ENCODE measurements around the gene SNRPA. TPM values are rescaled to one million over a fixed set of nuclear protein-coding genes. Genes with fewer than 3 reads are reported as not detected.

The SNRPA gene
- total and polyA plus RNA-seq, 2 of the 13 experiments (the other 11 are each of a cell fraction or from before 2014, with no cell fraction given), result 59.6 to 162 TPM

DNA sequence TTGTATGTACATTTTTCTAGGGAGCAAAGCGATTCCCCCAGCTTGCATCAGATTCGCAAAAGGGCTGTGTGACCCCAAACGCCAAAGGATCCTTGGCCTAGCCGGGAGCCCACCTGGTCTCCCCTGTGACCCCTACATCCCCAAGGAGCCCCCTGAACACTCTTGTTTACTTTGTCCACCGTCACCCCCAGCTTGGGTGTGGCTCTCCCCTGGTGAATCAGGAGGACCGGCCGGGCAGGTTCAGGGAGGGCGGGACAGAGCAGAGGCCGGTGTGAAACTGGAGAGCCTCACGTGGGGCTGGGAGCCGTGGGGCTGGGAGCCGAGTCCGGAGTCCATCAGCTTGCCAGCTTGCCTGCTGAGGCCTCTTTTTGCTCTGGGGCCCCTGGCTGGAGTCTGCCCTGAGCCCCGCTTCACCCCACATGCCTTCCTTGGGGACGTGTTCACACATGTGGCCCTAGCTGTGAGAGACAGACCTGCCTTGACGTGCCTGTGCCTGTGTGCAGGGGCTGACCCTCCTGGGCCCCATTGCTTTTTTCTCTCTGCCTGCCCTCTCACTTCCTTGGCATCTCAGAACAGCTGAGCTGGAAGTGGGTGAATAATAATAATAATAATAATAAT lies 32.1 kb upstream of the SNRPA start (continued):
- TF ChIP-seq, protein P1, sequence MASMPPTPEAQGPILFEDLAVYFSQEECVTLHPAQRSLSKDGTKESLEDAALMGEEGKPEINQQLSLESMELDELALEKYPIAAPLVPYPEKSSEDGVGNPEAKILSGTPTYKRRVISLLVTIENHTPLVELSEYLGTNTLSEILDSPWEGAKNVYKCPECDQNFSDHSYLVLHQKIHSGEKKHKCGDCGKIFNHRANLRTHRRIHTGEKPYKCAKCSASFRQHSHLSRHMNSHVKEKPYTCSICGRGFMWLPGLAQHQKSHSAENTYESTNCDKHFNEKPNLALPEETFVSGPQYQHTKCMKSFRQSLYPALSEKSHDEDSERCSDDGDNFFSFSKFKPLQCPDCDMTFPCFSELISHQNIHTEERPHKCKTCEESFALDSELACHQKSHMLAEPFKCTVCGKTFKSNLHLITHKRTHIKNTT (CRISPR knock-in tag; IDR thresholded peaks at IDR 0.05), result no peak
- TF ChIP-seq MNT (IDR thresholded peaks at IDR 0.05) (peak; percentile 64; the same call in 1 of the 2 replicates), RARG (CRISPR knock-in tag; IDR thresholded peaks at IDR 0.05; ENCODE audit: low read depth) (no peak), ZNF331 (CRISPR knock-in tag; IDR thresholded peaks at IDR 0.05) (peak; percentile 77), SMYD3 (CRISPR knock-in tag; IDR thresholded peaks at IDR 0.05) (no peak), ZNF550 (CRISPR knock-in tag; IDR thresholded peaks at IDR 0.05; ENCODE audit: borderline replicate concordance) (no peak), SMAD9 (CRISPR knock-in tag; IDR thresholded peaks at IDR 0.05) (no peak), NR2F6 (IDR thresholded peaks at IDR 0.05) (no peak), NR2F6 (CRISPR knock-in tag; IDR thresholded peaks at IDR 0.05) (peak; percentile 14; the same call in 1 of the 2 replicates), ZNF776 (CRISPR knock-in tag; IDR thresholded peaks at IDR 0.05) (no peak), EHMT2 (IDR thresholded peaks at IDR 0.05; ENCODE audit: borderline replicate concordance, low read depth, low read length) (no peak), GMEB2 (CRISPR knock-in tag; IDR thresholded peaks at IDR 0.05; ENCODE audit: low read depth) (no peak), ZSCAN22 (CRISPR knock-in tag; IDR thresholded peaks at IDR 0.05) (no peak), SMAD3 (CRISPR knock-in tag; IDR thresholded peaks at IDR 0.05) (0 out of 2 replicates have a peak, but pooled peaks have one; percentile 57), SNAI1 (CRISPR knock-in tag; IDR thresholded peaks at IDR 0.05; ENCODE audit: borderline replicate concordance) (no peak), GABPB1 (CRISPR knock-in tag; IDR thresholded peaks at IDR 0.05) (peak; percentile 62; the same call in 1 of the 2 replicates)
- TF ChIP-seq, protein P2, sequence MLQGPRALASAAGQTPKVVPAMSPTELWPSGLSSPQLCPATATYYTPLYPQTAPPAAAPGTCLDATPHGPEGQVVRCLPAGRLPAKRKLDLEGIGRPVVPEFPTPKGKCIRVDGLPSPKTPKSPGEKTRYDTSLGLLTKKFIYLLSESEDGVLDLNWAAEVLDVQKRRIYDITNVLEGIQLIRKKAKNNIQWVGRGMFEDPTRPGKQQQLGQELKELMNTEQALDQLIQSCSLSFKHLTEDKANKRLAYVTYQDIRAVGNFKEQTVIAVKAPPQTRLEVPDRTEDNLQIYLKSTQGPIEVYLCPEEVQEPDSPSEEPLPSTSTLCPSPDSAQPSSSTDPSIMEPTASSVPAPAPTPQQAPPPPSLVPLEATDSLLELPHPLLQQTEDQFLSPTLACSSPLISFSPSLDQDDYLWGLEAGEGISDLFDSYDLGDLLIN (CRISPR knock-in tag; IDR thresholded peaks at IDR 0.05; ENCODE audit: borderline replicate concordance), result no peak
- TF ChIP-seq, protein P3, sequence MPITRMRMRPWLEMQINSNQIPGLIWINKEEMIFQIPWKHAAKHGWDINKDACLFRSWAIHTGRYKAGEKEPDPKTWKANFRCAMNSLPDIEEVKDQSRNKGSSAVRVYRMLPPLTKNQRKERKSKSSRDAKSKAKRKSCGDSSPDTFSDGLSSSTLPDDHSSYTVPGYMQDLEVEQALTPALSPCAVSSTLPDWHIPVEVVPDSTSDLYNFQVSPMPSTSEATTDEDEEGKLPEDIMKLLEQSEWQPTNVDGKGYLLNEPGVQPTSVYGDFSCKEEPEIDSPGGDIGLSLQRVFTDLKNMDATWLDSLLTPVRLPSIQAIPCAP (CRISPR knock-in tag; IDR thresholded peaks at IDR 0.05; ENCODE audit: low read depth), result no peak
- TF ChIP-seq, protein P4, sequence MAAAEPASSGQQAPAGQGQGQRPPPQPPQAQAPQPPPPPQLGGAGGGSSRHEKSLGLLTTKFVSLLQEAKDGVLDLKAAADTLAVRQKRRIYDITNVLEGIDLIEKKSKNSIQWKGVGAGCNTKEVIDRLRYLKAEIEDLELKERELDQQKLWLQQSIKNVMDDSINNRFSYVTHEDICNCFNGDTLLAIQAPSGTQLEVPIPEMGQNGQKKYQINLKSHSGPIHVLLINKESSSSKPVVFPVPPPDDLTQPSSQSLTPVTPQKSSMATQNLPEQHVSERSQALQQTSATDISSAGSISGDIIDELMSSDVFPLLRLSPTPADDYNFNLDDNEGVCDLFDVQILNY (CRISPR knock-in tag; conservative IDR thresholded peaks at IDR 0.05), result no peak
- TF ChIP-seq, protein P5, sequence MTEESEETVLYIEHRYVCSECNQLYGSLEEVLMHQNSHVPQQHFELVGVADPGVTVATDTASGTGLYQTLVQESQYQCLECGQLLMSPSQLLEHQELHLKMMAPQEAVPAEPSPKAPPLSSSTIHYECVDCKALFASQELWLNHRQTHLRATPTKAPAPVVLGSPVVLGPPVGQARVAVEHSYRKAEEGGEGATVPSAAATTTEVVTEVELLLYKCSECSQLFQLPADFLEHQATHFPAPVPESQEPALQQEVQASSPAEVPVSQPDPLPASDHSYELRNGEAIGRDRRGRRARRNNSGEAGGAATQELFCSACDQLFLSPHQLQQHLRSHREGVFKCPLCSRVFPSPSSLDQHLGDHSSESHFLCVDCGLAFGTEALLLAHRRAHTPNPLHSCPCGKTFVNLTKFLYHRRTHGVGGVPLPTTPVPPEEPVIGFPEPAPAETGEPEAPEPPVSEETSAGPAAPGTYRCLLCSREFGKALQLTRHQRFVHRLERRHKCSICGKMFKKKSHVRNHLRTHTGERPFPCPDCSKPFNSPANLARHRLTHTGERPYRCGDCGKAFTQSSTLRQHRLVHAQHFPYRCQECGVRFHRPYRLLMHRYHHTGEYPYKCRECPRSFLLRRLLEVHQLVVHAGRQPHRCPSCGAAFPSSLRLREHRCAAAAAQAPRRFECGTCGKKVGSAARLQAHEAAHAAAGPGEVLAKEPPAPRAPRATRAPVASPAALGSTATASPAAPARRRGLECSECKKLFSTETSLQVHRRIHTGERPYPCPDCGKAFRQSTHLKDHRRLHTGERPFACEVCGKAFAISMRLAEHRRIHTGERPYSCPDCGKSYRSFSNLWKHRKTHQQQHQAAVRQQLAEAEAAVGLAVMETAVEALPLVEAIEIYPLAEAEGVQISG (CRISPR knock-in tag; IDR thresholded peaks at IDR 0.05), result no peak; the same call in 1 of the 2 replicates

Data from HepG2 (cell line).